HepG2 (cell line): ENCODE results near the gene ACO1.
"Not testable (repeated sequence)": the region's sequence is repeated elsewhere in the genome, so short reads cannot be mapped to it uniquely, and the experiment has no call there.

ENCODE experiments used
- AKAP8 ChIP-seq: sonication (generic); formaldehyde crosslinking; IDR thresholded peaks from 2 replicates; pipeline ENCODE4 v1.5.1; 2020; ENCODE audit warnings: mild to moderate bottlenecking, missing genetic modification reagents
- FOXJ3 ChIP-seq: sonication (generic); formaldehyde crosslinking; IDR thresholded peaks from 2 replicates; pipeline ENCODE4 v1.4.0; 2020; ENCODE audit warnings: missing genetic modification reagents, mild to moderate bottlenecking, borderline replicate concordance
- NR2F2 ChIP-seq: IDR thresholded peaks from 2 replicates; pipeline ENCODE4 v1.6.1; 2012; ENCODE audit warnings: low read depth, inconsistent platforms, borderline replicate concordance
- PAX8 ChIP-seq: sonication (generic); formaldehyde crosslinking; IDR thresholded peaks from 2 replicates; pipeline ENCODE4 v1.8.0; 2022; ENCODE audit warnings: mild to moderate bottlenecking, missing genetic modification reagents, borderline replicate concordance
- TEAD2 ChIP-seq: sonication (generic); formaldehyde crosslinking; IDR thresholded peaks from 2 replicates; pipeline ENCODE4 v1.9.0; 2021; ENCODE audit warnings: missing genetic modification reagents

GRCh38 chr9:32353476-32353875, 31.0 kb upstream of the ACO1 start:
- not testable (repeated sequence) for TF ChIP-seq AKAP8; NR2F2; FOXJ3; PAX8 (CRISPR knock-in tag); TEAD2 (CRISPR knock-in tag)
